Measurements from ENCODE around the gene PHETA1.

Gene PHETA1

DNA sequence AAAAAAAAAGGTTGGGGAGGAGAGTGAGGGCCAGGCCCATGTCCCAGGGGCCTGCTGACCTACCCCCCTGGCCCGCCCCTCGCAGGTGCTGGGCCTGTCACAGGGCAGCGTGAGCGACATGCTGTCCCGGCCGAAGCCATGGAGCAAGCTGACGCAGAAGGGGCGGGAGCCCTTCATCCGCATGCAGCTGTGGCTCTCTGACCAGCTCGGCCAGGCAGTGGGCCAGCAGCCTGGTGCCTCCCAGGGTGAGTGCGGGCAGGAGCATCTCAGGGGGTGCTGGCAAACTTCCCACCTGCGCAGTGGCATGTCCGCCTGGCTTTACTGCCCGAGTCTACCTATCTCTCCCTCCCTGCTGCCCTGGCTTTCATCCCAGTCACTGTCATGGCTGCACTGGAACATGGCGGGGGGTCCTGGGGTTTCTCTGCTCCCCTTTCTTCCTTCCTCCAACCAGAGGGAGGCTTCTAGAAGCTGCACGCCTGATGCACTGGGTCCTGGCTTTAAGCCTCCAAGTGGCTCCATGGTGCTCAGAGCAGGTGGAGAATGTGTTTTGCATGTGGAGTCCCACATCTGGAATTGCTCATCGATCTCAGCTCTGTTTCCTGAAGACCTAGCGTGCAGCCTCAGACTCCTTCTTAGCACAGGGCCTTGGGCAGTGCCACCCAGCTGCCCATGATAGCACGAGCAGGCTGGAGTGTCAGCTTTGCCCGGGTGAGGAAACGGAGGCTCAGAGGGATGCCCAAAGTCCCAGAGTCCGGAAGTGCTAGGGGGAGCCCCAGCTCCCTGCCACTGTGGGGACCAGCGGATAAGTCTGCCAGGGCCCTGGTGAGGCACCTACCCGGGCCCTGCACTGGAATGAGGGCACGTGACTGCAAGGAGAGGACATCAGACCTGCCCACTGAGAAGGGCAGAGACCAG is 46.3 kb downstream of the PHETA1 start:
- in situ Hi-C loops (cut with MboI; ENCODE audit: low sequenced_read_pairs, unreplicated experiment) = no loop called here
- no peak for DNase-seq (ENCODE audit: low spot score)
- TF ChIP-seq, protein P1, sequence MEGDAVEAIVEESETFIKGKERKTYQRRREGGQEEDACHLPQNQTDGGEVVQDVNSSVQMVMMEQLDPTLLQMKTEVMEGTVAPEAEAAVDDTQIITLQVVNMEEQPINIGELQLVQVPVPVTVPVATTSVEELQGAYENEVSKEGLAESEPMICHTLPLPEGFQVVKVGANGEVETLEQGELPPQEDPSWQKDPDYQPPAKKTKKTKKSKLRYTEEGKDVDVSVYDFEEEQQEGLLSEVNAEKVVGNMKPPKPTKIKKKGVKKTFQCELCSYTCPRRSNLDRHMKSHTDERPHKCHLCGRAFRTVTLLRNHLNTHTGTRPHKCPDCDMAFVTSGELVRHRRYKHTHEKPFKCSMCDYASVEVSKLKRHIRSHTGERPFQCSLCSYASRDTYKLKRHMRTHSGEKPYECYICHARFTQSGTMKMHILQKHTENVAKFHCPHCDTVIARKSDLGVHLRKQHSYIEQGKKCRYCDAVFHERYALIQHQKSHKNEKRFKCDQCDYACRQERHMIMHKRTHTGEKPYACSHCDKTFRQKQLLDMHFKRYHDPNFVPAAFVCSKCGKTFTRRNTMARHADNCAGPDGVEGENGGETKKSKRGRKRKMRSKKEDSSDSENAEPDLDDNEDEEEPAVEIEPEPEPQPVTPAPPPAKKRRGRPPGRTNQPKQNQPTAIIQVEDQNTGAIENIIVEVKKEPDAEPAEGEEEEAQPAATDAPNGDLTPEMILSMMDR (IDR thresholded peaks at IDR 0.05; ENCODE audit: borderline replicate concordance, control extremely low read depth, extremely low read depth, insufficient read depth, missing control alignments) = no peak

DNA sequence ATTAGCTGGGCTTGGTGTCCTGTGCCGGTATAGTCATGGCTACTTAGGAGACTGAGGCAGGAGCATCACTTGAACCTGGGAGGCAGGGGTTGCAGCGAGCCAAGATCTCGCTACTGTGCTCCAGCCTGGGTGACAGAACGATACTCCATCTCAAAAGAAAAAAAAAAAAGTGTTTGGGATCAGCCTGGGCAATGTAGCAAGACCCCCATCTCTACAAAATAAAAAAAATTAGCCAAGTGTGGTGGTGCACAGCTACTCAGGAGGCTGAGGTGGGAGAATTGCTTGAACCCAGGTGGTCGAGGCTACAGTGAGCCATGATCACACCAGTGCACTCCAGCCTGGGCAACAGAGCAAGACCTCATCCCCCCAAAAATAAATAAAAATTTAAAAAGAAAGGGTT is 47.6 kb downstream of the PHETA1 start:
- in situ Hi-C loops (cut with MboI; ENCODE audit: low sequenced_read_pairs, unreplicated experiment) = no loop called here
- DNase-seq (ENCODE audit: low spot score) = no peak
- TF ChIP-seq, protein P1 (IDR thresholded peaks at IDR 0.05; ENCODE audit: borderline replicate concordance, control extremely low read depth, extremely low read depth, insufficient read depth, missing control alignments) = no peak

DNA sequence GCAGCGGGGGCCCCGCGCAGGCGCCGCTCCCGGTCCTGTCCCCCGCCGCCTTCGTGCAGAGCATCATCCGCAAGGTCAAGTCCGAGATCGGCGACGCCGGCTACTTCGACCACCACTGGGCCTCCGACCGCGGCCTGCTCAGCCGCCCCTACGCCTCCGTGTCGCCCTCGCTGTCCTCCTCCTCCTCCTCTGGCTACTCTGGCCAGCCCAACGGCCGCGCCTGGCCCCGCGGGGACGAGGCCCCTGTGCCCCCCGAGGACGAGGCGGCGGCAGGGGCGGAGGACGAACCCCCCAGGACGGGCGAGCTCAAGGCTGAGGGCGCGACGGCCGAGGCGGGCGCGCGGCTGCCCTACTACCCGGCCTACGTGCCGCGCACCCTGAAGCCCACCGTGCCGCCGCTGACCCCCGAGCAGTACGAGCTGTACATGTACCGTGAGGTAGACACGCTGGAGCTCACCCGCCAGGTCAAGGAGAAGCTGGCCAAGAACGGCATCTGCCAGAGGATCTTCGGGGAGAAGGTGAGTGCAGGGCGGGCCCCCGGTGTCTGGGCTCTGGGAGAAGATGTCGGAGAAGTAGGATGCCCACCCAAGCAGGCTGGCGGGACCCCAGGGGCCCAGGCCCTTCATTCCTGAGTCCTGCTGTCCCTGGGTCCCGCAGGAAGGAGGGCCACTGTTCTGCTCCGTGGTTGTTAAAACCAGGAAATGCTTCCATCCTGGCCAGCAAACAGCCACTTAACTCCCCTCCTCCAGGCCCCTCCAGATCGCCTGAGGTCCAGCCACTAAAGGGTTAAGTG is 48.4 kb downstream of the PHETA1 start:
- TF ChIP-seq, protein P1 (IDR thresholded peaks at IDR 0.05; ENCODE audit: borderline replicate concordance, control extremely low read depth, extremely low read depth, insufficient read depth, missing control alignments) = no peak
- in situ Hi-C loops (cut with MboI; ENCODE audit: low sequenced_read_pairs, unreplicated experiment) = no loop called here
- DNase-seq (ENCODE audit: low spot score) = no peak

DNA sequence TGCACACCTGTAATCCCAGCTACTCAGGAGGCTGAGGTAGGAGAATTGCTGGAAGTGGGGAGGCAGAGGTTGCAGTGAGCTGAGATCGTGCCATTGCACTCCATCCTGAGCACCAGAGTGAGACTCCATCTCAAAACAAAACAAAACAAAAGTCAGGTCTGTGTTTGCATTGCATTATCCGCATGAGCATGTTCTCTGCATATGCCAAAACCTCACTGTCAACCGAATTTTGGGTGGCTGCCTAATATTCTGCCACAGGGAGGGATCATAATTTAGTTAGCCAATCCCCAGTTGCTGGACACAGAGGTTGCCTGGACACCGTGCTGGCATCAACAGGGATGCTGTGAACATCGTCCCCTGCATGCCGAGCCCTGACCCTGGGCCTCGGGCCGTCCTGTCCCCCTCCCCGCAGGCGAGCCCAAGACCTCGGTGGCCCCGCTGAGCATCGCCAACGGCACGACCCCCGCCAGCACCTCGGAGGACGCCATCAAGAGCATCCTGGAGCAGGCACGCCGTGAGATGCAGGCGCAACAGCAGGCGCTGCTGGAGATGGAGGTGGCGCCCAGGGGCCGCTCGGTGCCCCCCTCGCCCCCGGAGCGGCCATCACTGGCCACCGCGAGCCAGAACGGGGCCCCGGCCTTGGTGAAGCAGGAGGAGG is 49.2 kb downstream of the PHETA1 start:
- in situ Hi-C loops (cut with MboI; ENCODE audit: low sequenced_read_pairs, unreplicated experiment) = no loop called here
- DNase-seq (ENCODE audit: low spot score) = no peak
- TF ChIP-seq, protein P1 (IDR thresholded peaks at IDR 0.05; ENCODE audit: borderline replicate concordance, control extremely low read depth, extremely low read depth, insufficient read depth, missing control alignments) = no peak

DNA sequence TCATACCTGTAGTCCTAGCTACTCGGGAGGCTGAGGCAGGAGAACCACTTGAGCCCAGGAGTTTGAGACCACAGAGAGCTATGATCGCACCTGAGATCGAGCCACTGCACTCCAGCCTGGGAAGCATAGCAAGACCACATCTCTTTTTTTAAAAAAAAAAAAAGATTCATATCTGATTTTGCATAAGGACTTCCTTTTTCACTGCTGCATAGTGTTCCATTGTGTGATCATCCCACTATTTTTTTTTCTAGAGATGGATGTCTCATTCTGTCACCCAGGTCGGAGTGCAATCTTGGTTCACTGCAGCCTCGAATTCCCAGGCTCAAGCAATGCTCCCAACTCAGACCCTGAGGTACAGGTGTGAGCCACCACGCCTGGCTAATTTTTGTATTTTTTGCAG is 50.4 kb downstream of the PHETA1 start:
- TF ChIP-seq, protein P1 (IDR thresholded peaks at IDR 0.05; ENCODE audit: borderline replicate concordance, control extremely low read depth, extremely low read depth, insufficient read depth, missing control alignments) = no peak
- no peak for DNase-seq (ENCODE audit: low spot score)
- in situ Hi-C loops (cut with MboI; ENCODE audit: low sequenced_read_pairs, unreplicated experiment) = no loop called here

DNA sequence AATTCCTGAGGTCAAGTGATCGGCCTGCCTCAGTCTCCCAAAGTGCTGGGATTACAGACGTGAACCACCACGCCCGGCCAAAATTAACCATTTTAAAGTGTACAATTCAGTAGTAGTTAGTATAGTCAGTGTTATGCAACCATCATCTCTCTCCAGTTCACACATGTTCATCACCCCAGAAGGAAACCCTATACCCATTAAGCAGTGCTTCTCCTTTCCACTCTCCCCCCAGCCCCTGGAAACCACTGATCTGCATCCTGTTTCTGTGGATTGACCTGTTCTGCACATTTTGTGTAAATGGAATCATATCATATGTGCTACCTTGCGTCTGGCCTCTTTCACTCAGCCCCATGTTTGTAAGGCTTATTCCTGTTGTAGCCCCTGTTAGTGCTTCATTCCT is 52.2 kb downstream of the PHETA1 start:
- in situ Hi-C loops (cut with MboI; ENCODE audit: low sequenced_read_pairs, unreplicated experiment) = no loop called here
- TF ChIP-seq, protein P1 (IDR thresholded peaks at IDR 0.05; ENCODE audit: borderline replicate concordance, control extremely low read depth, extremely low read depth, insufficient read depth, missing control alignments) = no peak
- DNase-seq (ENCODE audit: low spot score) = no peak

Measured in GM13976 (cell line).